ENCODE data around the gene FAAP20. TPM values are rescaled to one million over a fixed set of nuclear protein-coding genes. Genes with fewer than 3 reads are reported as not detected.

The FAAP20 gene
- total RNA-seq, 2 experiments from 2014 or later = 69.7 to 84.4 TPM

- Mint-ChIP-seq H3K4me3 (no peak overlapping the region), H3K9me3 (ENCODE audit: low read depth) (no peaks in the 10 kb centered on the region), H3K27me3 (no peaks in the 10 kb centered on the region), H3K27ac (no peak overlapping the region), H3K36me3 (ENCODE audit: low read depth) (no peaks in the 10 kb centered on the region), H3K4me1 (peaks cover 2% of the 10 kb centered on the region)
- intact Hi-C loops (cut with DNase I, micrococcal nuclease) = no loop called here
- POLR2A ChIA-PET = no interaction called here
- no peak for DNase-seq
- CTCF ChIA-PET = no interaction called here
- ATAC-seq = no peak
Measured at GRCh38 chr1:2216767-2217058, 22.1 kb upstream of the FAAP20 start.

- ATAC-seq = no peak
- ChIA-PET CTCF (interaction anchor here (1.2 kb wide), 1 partner anchor 166 kb away, joined by 3 read pairs; no protein-coding TSS in a partner anchor), POLR2A (no interaction called here)
- no peaks in the 10 kb centered on the region for H3K27me3 Mint-ChIP-seq
- H3K4me3 Mint-ChIP-seq = no peak overlapping the region
- H3K4me1 Mint-ChIP-seq = peaks cover 2% of the 10 kb centered on the region
- H3K9me3 Mint-ChIP-seq (ENCODE audit: low read depth) = no peaks in the 10 kb centered on the region
- no peak overlapping the region for H3K27ac Mint-ChIP-seq
- H3K36me3 Mint-ChIP-seq (ENCODE audit: low read depth) = no peaks in the 10 kb centered on the region
- intact Hi-C loops (cut with DNase I, micrococcal nuclease) = no loop called here
- DNase-seq = no peak
Measured at GRCh38 chr1:2215909-2216766, 21.6 kb upstream of the FAAP20 start.

- DNase-seq = no peak
- Mint-ChIP-seq H3K27me3 (no peaks in the 10 kb centered on the region), H3K27ac (no peak overlapping the region), H3K36me3 (ENCODE audit: low read depth) (no peaks in the 10 kb centered on the region), H3K4me1 (peaks cover 2% of the 10 kb centered on the region), H3K4me3 (no peak overlapping the region), H3K9me3 (ENCODE audit: low read depth) (no peaks in the 10 kb centered on the region)
- ChIA-PET POLR2A (no interaction called here), CTCF (interaction anchor here (1.2 kb wide), 1 partner anchor 167 kb away, joined by 3 read pairs; no protein-coding TSS in a partner anchor)
- ATAC-seq = no peak
- intact Hi-C loops (cut with DNase I, micrococcal nuclease) = no loop called here
Measured at GRCh38 chr1:2215329-2215728, 20.8 kb upstream of the FAAP20 start.

- Mint-ChIP-seq H3K36me3 (ENCODE audit: low read depth) (no peaks in the 10 kb centered on the region), H3K9me3 (ENCODE audit: low read depth) (no peaks in the 10 kb centered on the region), H3K4me1 (peaks cover 2% of the 10 kb centered on the region), H3K4me3 (no peak overlapping the region), H3K27ac (no peak overlapping the region), H3K27me3 (no peaks in the 10 kb centered on the region)
- ATAC-seq = no peak
- CTCF ChIA-PET = no interaction called here
- no peak for DNase-seq
- intact Hi-C loops (cut with DNase I, micrococcal nuclease) = no loop called here
- POLR2A ChIA-PET = no interaction called here
Measured at GRCh38 chr1:2214541-2215241, 20.1 kb upstream of the FAAP20 start.

- H3K4me3 Mint-ChIP-seq = no peak overlapping the region
- ATAC-seq = no peak
- H3K9me3 Mint-ChIP-seq (ENCODE audit: low read depth) = no peaks in the 10 kb centered on the region
- no peak for DNase-seq
- POLR2A ChIA-PET = no interaction called here
- H3K27ac Mint-ChIP-seq = no peak overlapping the region
- H3K4me1 Mint-ChIP-seq = peaks cover 2% of the 10 kb centered on the region
- CTCF ChIA-PET = no interaction called here
- intact Hi-C loops (cut with DNase I, micrococcal nuclease) = no loop called here
- no peaks in the 10 kb centered on the region for H3K27me3 Mint-ChIP-seq
- H3K36me3 Mint-ChIP-seq (ENCODE audit: low read depth) = no peaks in the 10 kb centered on the region
Measured at GRCh38 chr1:2213576-2214505, 19.3 kb upstream of the FAAP20 start.

GRCh38 chr1:2212532-2213491 lies 18.2 kb upstream of the FAAP20 start:
- peak; percentile 73 for ATAC-seq
- H3K27ac Mint-ChIP-seq = no peak overlapping the region
- H3K4me3 Mint-ChIP-seq = no peak overlapping the region
- intact Hi-C loops (cut with DNase I, micrococcal nuclease) = no loop called here
- CTCF ChIA-PET = interaction anchor here (0.5 to 1.8 kb wide), 2 partner anchors 169 to 224 kb away, joined by 3 to 7 read pairs; no protein-coding TSS in a partner anchor
- H3K9me3 Mint-ChIP-seq (ENCODE audit: low read depth) = no peaks in the 10 kb centered on the region
- H3K4me1 Mint-ChIP-seq = peaks cover 2% of the 10 kb centered on the region
- H3K27me3 Mint-ChIP-seq = no peaks in the 10 kb centered on the region
- POLR2A ChIA-PET = no interaction called here
- H3K36me3 Mint-ChIP-seq (ENCODE audit: low read depth) = no peaks in the 10 kb centered on the region
- DNase-seq = peak; percentile 73

- Mint-ChIP-seq H3K4me1 (peaks cover 2% of the 10 kb centered on the region), H3K4me3 (no peak overlapping the region), H3K27me3 (no peaks in the 10 kb centered on the region), H3K36me3 (ENCODE audit: low read depth) (no peaks in the 10 kb centered on the region), H3K27ac (no peak overlapping the region), H3K9me3 (ENCODE audit: low read depth) (no peaks in the 10 kb centered on the region)
- DNase-seq = no peak
- ChIA-PET CTCF (interaction anchor here (0.5 to 1.8 kb wide), 2 partner anchors 170 to 224 kb away, joined by 3 to 7 read pairs; no protein-coding TSS in a partner anchor), POLR2A (no interaction called here)
- intact Hi-C loops (cut with DNase I, micrococcal nuclease) = no loop called here
- ATAC-seq = no peak
Measured at GRCh38 chr1:2212274-2212531, 17.6 kb upstream of the FAAP20 start.

GRCh38 chr1:2210786-2211185 lies 16.2 kb upstream of the FAAP20 start:
- Mint-ChIP-seq H3K4me3 (no peak overlapping the region), H3K36me3 (ENCODE audit: low read depth) (no peaks in the 10 kb centered on the region), H3K27ac (no peak overlapping the region), H3K27me3 (no peaks in the 10 kb centered on the region), H3K4me1 (peaks cover 5% of the 10 kb centered on the region), H3K9me3 (ENCODE audit: low read depth) (no peaks in the 10 kb centered on the region)
- no peak for DNase-seq
- ChIA-PET CTCF (interaction anchor here (0.7 kb wide), 1 partner anchor 26 kb away, joined by 3 read pairs; no protein-coding TSS in a partner anchor), POLR2A (no interaction called here)
- intact Hi-C loops (cut with DNase I, micrococcal nuclease) = no loop called here
- ATAC-seq = no peak

GRCh38 chr1:2210084-2210653 lies 15.6 kb upstream of the FAAP20 start:
- no peaks in the 10 kb centered on the region for H3K36me3 Mint-ChIP-seq (ENCODE audit: low read depth)
- no peaks in the 10 kb centered on the region for H3K9me3 Mint-ChIP-seq (ENCODE audit: low read depth)
- H3K4me1 Mint-ChIP-seq = peaks cover 5% of the 10 kb centered on the region
- ATAC-seq = no peak
- ChIA-PET POLR2A (no interaction called here), CTCF (interaction anchor here (0.6 kb wide), 1 partner anchor 161 kb away, joined by 3 read pairs; no protein-coding TSS in a partner anchor)
- DNase-seq = no peak
- no peaks in the 10 kb centered on the region for H3K27me3 Mint-ChIP-seq
- H3K27ac Mint-ChIP-seq = no peak overlapping the region
- intact Hi-C loops (cut with DNase I, micrococcal nuclease) = no loop called here
- no peak overlapping the region for H3K4me3 Mint-ChIP-seq

GRCh38 chr1:2209400-2210083 lies 15.0 kb upstream of the FAAP20 start:
- ChIA-PET CTCF (interaction anchor here (0.6 to 0.7 kb wide), 2 partner anchors 75 to 161 kb away, joined by 3 read pairs; no protein-coding TSS in a partner anchor), POLR2A (no interaction called here)
- ATAC-seq = no peak
- no peak overlapping the region for H3K4me3 Mint-ChIP-seq
- H3K27me3 Mint-ChIP-seq = no peaks in the 10 kb centered on the region
- H3K27ac Mint-ChIP-seq = no peak overlapping the region
- no peaks in the 10 kb centered on the region for H3K9me3 Mint-ChIP-seq (ENCODE audit: low read depth)
- no peaks in the 10 kb centered on the region for H3K36me3 Mint-ChIP-seq (ENCODE audit: low read depth)
- intact Hi-C loops (cut with DNase I, micrococcal nuclease) = no loop called here
- no peak for DNase-seq
- peaks cover 5% of the 10 kb centered on the region for H3K4me1 Mint-ChIP-seq

Measured in activated CD4-positive, alpha-beta T cell treated with anti-CD3 and anti-CD28 coated beads for 36 hours (primary cell).